NCI-H187 (cell line): ENCODE data around the gene TEX2.

Source experiments
- DNase-seq, 2 experiments: peaks; one replicate each; lab custom pipeline; 2025; lab: John Stamatoyannopoulos, UW

The TEX2 gene

DNA sequence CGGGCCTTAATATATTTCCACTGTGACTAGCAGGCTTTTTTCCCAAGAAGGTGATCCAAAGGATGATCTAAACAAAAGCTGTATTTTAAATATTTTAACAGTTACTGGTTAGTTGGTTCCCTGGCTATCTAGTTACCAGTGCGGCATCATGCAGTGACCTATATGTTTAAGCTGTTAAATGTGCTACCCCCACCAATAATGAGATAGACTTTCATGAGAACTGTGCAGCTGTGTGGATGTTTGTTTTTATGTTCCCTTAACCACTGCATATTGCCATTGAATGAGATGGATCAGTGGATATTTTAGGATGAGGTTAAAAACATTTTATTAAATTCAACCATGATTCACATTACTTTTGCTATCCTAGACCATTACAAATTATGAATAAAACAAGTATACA is 150.1 kb downstream of the TEX2 start:
- no peak for DNase-seq

DNA sequence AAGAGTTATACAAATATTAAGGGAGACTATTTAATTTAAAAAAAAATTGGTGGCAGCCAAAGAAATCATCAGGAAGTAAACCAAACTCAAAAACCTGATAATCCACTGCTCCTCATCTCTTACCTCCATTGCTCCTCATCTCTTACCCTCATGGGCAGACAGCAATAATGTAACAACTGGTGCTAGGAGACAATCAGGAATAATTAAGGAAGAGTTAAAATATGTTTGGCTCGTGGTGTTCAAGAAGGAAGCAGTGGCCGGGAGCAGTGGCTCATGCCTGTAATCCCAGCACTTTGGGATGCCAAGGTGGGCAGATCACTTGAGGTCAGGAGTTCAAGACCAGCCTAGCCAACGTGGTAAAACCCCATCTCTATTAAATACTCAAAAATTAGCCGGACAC is 151.2 kb downstream of the TEX2 start:
- DNase-seq: no peak

DNA sequence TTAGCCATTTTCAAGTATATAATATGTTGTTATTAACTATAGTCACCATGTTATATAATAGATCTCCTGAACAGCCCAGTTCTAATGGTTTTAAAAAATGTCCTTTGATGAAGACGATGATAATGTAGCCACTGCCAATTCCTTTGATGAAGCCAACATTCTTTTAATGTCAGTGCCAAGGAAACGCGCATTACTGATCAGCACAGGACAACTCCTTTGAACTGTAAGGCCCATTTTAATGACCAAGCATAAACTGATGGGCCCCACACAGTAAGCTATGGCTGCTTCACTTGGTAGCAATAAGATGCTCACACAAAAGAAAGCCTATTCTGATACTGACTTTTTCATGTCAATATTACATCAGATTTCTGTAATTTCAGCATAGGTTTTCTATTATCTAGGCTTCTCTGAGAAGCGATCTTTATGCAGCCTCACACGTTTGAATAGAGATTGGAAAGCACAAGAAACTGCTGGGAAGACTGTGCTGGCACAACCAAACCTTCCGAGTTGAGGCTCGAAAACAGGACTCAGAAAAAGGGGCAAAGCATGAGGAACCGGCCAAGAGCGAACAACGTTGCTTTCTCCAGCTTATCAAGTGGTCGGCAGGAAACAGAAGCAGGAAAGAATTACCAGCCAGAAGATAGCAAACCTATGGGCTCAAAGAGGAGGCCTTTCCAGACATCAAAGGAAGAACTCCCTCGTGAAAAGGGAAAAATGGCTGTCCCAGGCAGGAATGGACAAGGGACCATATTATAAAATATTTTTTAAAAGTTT is 152.5 kb downstream of the TEX2 start:
- DNase-seq: no peak

DNA sequence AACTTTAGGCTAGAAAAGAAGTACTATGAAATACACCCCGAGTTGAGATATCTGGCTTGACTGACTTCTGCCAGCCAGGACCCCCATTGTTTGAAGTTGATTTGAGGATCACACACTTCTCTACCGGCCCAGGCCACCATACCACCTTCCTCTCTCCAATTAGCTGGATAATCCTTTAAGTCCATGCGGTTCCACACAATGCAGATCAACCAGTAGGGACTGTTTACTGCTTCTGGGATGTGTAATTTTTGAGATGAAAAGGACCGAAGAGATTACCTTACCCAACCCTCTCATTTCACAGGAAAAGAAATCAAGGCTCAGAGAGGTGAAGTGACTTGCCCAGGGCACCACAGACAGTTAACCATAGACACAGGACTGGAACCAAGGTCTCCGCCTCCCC is 153.7 kb downstream of the TEX2 start:
- no peak for DNase-seq

DNA sequence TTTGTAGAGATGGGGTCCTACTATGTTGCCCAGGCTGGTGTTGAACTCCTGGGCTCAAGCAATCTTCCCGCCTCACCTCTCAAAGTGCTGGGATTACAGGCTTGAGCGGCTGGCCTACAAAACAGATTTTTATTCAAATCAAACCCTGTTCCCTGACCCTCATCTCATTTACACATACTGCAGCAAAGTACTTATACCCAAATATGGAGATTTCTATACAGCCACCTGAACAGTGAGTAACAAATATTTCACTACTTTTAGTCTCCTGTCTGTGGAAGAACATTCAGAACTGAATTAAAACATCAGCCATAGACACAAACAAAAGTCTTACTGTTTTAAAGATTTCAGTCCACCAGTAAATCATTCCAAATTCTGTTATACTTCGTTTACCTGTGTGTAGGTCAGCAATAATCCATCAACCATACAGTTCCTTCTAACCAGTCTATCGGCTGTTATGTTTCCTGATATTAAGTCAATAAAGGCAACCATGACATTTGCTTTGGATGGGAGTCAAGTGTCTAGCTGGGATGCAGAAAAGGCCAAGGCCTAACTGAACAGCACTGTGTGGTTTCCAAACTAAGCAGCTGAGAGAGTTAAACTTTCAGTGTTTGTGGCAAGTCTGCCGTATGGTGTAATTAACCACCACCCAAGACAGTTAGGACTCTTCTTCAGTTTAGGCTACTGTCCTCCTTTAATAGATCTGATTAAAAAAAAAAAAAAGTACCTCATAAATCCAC is 155.4 kb downstream of the TEX2 start:
- no peak for DNase-seq

DNA sequence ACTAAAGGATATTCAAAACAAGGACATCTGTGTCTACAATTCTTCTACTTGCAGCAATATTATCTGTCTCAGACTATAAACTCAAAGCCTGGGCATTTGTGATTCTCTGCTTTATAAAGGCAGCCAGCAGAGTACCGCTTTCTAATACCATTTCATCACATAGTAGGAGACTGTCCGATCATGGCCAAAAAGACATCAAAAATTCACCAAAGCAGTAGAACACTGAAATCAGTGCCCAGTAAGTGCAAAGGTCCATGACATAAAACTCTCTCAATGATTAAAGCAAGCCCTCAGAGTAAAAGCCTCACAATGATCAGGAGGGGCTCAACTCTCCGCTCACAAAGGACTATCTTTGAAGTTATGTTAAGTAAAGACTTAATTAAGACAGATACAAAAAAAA is 156.1 kb downstream of the TEX2 start:
- no peak for DNase-seq

DNA sequence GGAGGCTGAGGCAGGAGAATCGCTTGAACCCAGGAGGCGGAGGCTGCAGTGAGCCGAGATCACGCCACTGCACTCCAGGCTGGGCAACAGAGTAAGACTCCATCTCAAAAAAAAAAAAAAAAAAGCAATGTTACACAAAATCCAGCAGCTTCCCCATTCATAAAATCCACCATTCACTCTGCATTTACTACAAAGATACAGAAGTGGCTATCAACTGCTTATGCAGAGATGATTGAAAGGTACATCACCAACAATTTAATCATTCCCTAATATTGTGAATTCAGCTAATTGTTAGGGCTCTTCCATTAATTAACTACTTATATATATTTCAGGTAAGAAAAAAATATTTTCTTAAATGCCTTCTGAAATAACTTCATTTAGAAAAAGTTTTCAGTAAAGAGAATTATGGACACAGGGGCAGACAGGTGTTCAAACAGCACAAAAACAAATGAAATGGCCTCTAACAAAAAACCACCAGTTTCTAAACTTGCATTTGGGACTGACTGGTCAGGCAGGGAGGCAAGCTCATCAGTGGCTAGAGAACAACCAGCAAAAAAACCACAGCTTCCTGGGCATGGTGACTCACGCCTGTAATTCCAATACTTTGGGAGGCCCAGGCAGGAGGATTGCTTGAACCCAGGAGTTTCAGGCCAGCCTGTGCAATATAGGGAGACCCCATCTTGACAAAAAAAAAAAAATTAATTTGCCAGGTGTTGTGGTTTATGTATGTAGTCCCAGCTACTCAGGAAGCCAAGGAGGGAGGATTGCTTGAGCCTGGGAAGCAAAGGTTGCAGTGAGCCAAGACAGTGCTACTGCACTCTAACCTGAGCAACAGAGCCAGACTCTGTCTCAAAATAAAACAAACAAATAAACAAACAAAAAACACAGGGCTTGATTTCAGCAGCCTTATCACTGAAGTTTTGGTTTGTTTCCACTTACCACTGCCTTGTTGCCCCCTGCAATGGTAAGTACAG is 159.4 kb downstream of the TEX2 start:
- no peak for DNase-seq

DNA sequence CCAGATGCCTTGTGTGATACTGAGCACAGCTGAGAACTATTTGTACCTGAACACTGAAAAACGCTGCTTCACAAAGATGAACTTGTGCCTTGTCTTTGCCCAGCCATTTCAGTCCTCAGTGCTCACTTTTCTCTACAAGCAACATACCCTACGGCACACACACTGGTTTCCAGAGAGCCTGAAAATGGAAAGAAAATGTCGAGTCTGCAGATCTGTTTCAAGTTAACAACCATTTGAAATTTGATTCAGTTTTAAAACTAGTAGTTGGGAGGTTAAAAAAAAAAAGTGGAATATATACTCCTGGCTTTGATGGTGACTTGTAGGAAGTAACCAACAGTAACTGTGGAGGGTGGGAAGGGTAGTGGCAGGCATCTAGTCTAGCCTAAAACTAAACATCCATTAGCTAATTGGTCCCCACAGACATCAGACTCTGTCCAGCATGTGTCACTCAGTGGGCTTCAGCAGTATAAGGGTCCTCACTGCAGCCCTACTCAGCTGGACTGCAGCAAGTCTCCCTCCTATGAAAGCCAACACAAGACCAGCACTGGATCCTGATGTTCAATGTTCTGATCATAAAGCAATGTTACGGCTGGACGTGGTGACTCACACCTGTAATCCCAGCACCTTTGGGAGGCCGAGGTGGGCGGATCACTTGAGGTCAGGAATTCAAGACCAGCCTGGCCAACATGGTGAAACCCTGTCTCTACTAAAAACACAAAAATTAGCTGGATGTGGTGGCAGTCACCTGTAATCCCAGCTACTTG is 160.3 kb downstream of the TEX2 start:
- no peak for DNase-seq

DNA sequence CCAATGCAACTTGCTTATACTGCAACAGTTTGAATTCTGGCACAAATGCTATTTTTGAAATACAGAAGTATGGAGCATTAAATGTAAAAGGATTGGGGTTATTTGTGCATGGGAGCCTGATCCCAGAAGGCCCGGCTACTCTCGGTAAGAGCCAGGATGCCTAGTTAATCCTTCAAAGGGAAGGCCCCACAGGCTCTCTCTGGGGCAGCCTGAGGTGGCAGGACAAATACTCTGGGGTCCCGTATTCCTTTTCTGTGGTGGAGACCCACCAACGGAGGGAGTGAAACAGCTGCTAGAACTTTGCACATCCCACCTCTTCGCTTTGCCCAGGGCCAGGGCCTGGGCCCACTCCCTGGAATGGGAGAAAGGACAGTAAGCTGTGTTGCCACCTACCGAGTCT is 163.5 kb downstream of the TEX2 start:
- DNase-seq: no peak
